ENCODE results near the gene SLCO1C1. TPM values are rescaled to one million over a fixed set of nuclear protein-coding genes. Genes with fewer than 3 reads are reported as not detected.

SLCO1C1 gene
- total RNA-seq: not detected

- Histone ChIP-seq H3K4me3 (no peak within 1 kb of the TSS), H3K27ac (peak within 1 kb of the TSS in 1 of 4 donors; percentile 10), H3K36me3 (no peaks in the 10 kb centered on the region), H3K4me1 (no peaks in the 10 kb centered on the region), H3K27me3 (no peaks in the 10 kb centered on the region), H3K9me3 (no peaks in the 10 kb centered on the region)
- DNase-seq: no peak
- no peak for ATAC-seq
- TF ChIP-seq CTCF (IDR thresholded peaks at IDR 0.05 in 4 of 5, conservative IDR thresholded peaks at IDR 0.05 in 1 of 5): no peak
- in situ Hi-C loops (cut with MboI; ENCODE audit: low sequenced_read_pairs in 4 of 4): no loop called here
- intact Hi-C loops (cut with DNase I; ENCODE audit: low total_unique reads): no loop called here
These were observed at the start of gene SLCO1C1 for GRCh38 chr12:20695232-20695631. SLCO1C1 (plus strand) TSS chr12:20695332; CDS start chr12:20699577, 4,245 bp downstream.

GRCh38 chr12:20646239-20646827, 48.8 kb upstream of the SLCO1C1 start:
- H3K9me3 ChIP-seq: no peaks in the 10 kb centered on the region
- no peaks in the 10 kb centered on the region for H3K27me3 ChIP-seq
- ATAC-seq (no peak), DNase-seq (no peak)
- in situ Hi-C loops (cut with MboI; ENCODE audit: low sequenced_read_pairs in 4 of 4): no loop called here
- H3K4me1 ChIP-seq: no peaks in the 10 kb centered on the region
- no peak overlapping the region for H3K27ac ChIP-seq
- no peak overlapping the region for H3K4me3 ChIP-seq
- H3K36me3 ChIP-seq: no peaks in the 10 kb centered on the region
- TF ChIP-seq CTCF (IDR thresholded peaks at IDR 0.05 in 4 of 5, conservative IDR thresholded peaks at IDR 0.05 in 1 of 5) (peak in 2 of 5 experiments; percentile 33 to 40), POLR2A (IDR thresholded peaks at IDR 0.05) (no peak)
- intact Hi-C loops (cut with DNase I; ENCODE audit: low total_unique reads): no loop called here

- in situ Hi-C loops (cut with MboI; ENCODE audit: low sequenced_read_pairs in 4 of 4) (no loop called here), intact Hi-C loops (cut with DNase I; ENCODE audit: low total_unique reads) (no loop called here)
- TF ChIP-seq CTCF (IDR thresholded peaks at IDR 0.05 in 4 of 5, conservative IDR thresholded peaks at IDR 0.05 in 1 of 5) (no peak), POLR2A (IDR thresholded peaks at IDR 0.05) (no peak)
- Histone ChIP-seq H3K36me3 (no peaks in the 10 kb centered on the region), H3K4me3 (no peak overlapping the region), H3K27ac (no peak overlapping the region), H3K9me3 (no peaks in the 10 kb centered on the region), H3K4me1 (no peaks in the 10 kb centered on the region), H3K27me3 (no peaks in the 10 kb centered on the region)
- DNase-seq (no peak), ATAC-seq (no peak)
These were observed 41.3 kb upstream of the SLCO1C1 start for GRCh38 chr12:20653871-20654270.

GRCh38 chr12:20656600-20656999, 38.5 kb upstream of the SLCO1C1 start:
- H3K27ac ChIP-seq: no peak overlapping the region
- DNase-seq (no peak), ATAC-seq (no peak)
- no peaks in the 10 kb centered on the region for H3K27me3 ChIP-seq
- H3K4me1 ChIP-seq: no peaks in the 10 kb centered on the region
- intact Hi-C loops (cut with DNase I; ENCODE audit: low total_unique reads) (no loop called here), in situ Hi-C loops (cut with MboI; ENCODE audit: low sequenced_read_pairs in 4 of 4) (no loop called here)
- H3K36me3 ChIP-seq: no peaks in the 10 kb centered on the region
- TF ChIP-seq POLR2A (IDR thresholded peaks at IDR 0.05) (no peak), CTCF (IDR thresholded peaks at IDR 0.05 in 4 of 5, conservative IDR thresholded peaks at IDR 0.05 in 1 of 5) (no peak)
- H3K9me3 ChIP-seq: no peaks in the 10 kb centered on the region
- no peak overlapping the region for H3K4me3 ChIP-seq

GRCh38 chr12:20657496-20657895, 37.6 kb upstream of the SLCO1C1 start:
- DNase-seq (no peak), ATAC-seq (no peak)
- intact Hi-C loops (cut with DNase I; ENCODE audit: low total_unique reads): no loop called here
- H3K27ac ChIP-seq: no peak overlapping the region
- in situ Hi-C loops (cut with MboI; ENCODE audit: low sequenced_read_pairs in 4 of 4): no loop called here
- no peak overlapping the region for H3K4me3 ChIP-seq
- no peaks in the 10 kb centered on the region for H3K27me3 ChIP-seq
- TF ChIP-seq POLR2A (IDR thresholded peaks at IDR 0.05): no peak
- TF ChIP-seq CTCF (IDR thresholded peaks at IDR 0.05 in 4 of 5, conservative IDR thresholded peaks at IDR 0.05 in 1 of 5): no peak
- no peaks in the 10 kb centered on the region for H3K36me3 ChIP-seq
- H3K4me1 ChIP-seq: no peaks in the 10 kb centered on the region
- H3K9me3 ChIP-seq: no peaks in the 10 kb centered on the region

Data from gastrocnemius medialis (tissue), 4 donors.